HG03439 (cell line): ENCODE data around the gene MTRF1.

Experiments used
- ATAC-seq: cut with Tn5 transposase; IDR thresholded peaks from one replicate; pipeline ENCODE4 v1.9.1; 2021; ENCODE audit warnings: mild to moderate bottlenecking, moderate library complexity; ENCODE audit not compliant: unreplicated experiment

The MTRF1 gene

DNA sequence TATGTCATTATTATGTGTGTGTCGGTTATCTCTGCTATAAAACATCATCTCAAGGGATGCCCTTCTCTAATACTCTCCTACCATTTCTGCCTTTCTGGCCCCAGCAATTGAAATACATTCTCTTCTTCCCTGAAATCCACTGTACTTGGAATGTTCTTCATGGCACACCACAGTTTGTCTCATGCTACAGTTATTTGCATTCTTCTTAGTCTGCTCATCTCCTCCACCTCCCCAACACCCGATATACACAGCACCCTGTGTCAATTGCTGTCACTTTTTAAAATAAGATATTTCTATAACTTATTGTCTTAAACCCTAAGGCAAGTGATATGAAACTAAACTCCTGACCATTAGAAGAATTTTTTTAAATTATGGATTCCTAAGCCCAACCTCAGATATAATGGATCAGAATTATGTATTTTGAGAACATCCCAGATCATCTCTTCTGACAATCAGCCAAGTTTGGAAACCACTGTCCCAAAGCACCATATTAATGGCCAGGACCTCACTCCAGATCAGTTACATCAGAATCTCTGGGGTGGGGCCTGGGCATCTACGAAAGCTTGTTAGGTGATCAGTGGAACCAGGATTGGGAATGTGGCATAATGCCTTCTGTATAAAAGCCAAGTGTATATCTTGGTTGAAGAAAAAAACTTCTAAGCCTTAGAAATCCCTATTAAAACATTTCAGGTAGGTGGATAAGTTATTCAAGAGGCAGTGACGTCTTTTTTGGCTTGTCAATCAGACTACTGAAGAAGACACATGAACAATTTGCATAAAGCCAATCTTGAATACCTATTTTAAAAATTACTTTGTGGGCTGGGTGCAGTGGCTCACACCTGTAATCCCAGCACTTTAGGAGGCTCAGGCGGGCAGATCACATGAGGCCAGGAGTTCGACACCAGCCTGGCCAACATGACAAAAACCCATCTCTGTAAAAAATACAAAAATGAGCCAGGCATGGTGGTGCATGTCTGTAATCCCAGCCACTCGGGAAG is 39.0 kb downstream of the MTRF1 start:
- ATAC-seq: no peak

DNA sequence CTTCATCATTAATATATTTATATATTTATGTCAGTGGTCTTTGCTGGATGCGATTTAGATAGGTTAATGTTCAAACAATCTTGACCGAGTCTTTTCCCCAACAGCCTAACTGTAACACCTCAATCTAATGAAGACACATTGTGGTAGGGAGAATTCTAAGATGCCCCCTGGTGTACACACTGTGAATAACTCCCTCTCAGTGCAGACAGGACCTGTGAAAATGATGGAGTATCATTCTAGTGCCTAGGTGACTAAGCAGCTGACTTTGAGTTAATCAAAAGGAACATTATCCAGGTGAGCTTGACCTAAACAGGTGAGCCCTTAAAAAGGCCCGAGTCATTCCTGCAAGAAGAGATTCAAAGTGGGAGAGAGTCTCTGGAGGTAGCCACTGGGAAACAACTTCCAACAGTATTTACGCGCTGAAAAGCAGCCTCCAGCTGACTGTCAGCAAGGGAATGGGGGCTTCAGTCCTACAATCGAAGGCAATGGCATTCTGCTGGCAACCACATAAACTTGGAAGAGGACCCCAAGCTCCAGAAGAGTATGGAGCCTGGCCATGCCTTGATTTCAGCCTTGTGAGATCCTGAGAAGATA is 41.0 kb downstream of the MTRF1 start:
- ATAC-seq: peak; percentile 79

DNA sequence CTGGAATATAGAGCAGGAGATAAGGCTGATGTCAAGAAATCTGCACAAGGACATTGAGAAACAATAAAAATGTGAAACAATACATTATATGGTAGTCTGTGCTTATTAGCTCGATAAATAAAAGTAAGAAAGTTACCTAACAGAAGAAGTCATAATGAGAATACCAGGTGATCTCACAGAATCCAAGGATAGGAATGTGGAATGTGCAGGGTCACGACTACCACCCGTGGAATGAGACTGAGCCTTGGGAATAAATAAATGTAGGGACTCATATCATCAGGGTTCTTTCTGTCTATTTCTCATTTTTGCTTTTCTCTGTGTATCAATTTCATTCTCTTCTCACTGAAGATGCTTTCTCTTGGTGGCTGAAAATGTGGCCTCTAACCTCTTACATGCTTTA is 43.0 kb downstream of the MTRF1 start:
- no peak for ATAC-seq

DNA sequence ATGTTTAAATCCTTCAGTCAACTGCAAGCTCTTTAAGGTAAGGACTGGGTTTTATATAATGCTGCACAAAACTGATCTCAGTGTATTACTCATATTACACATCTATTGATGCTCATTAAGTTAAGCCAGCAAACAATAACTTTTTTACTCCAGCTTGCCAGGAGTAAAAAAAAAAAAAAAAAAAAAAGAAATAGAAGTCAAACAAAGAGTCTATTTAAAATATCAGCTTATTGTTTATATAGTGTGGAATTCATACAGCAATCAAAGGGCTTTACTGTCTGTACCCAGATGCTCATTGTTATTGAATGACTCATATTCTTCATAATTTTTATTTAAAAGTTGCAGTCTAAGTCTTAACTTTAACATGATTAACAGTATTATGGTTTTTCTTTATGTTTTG is 47.2 kb downstream of the MTRF1 start:
- no peak for ATAC-seq

DNA sequence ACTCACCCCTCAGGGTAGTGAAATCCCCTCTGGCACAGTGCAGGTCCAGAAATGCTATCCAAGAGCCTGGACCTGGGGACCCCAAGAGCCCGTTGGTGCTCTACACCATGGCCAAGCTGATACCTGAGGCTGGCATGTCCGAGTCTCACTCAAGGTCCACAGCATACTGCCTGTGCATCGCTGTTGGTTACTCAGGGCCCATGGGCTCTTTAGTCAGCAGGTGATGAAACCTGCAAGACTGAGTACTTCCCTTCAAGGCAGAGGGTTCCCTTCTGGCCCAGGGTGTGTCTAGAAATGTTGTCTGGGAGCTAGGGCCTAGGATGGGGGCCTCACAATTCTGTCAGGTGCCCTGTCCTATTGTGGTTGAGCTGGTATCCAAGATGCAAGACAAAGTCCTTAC is 49.5 kb downstream of the MTRF1 start:
- no peak for ATAC-seq

DNA sequence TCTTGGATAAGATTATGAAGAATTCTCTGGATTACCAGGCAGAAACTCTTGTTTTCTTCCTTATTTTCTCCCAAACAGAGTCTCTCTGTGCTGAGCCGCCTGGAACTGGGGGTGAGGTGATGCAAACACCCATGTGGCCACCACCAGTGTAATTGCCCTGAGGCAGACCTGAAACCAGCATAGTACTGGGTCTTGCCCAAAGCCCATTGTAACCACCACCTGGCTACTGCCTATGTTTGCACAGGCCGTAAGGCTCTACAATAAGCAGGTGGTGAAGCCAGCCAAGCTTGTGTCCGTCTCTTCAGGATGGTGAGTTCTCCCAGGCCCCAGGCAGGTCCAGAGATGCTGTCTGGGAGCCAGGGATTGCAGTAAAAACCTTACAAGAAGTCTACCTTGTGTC is 50.1 kb downstream of the MTRF1 start:
- ATAC-seq: no peak

DNA sequence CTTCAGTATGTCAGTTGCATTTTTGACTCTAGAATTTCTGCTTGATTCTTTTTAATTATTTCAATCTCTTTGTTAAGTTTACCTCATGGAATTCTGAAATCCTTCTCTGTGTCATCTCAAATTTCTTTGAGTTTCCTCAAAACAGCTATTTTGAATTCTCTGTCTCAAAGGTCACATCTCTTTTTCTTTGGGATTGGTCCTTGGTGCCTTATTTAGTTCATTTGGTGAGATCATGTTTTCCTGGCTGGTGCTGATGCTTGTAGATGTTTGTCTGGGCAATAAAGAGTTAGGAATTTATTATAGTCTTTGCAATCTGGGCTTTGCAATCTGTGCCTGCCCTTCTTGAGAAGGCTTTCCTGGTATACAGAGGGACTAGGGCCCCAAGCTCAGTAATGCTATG is 50.5 kb downstream of the MTRF1 start:
- ATAC-seq: no peak

DNA sequence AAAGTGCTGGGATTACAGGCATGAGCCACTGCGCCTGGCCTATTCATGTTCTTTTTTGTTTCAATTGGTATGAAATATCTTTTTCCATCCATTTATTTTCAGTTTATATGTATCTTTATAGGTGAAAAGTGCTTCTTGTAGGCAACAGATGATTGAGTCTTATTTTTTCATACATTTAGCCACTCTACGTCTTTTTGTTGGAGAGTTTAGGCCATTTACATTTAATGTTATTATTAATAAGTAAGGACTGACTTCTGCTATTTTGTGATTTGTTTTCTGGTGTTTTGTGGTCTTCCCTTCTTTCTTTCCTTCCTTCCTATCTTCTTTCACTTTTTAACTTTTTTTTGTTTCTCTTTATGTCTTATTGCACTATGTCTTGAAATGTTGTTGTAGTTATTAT is 52.3 kb downstream of the MTRF1 start:
- no peak for ATAC-seq

DNA sequence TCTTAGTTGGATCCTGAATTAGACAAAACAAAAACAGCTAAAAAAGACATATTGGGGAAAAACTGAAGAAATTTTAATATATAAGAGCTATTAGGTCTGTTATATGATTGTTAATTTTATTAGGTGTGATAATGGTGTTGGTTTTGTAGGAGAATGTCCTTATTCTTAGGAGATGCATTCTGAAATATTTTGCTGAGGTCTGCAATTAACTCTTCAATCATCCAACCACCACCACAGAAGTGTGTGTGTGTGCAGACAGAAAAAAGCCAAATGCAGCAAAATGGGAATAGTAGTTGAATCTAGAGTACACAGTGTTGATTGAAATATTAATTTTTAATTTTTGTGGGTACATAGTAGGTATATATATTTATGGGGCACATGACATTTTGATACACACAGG is 56.9 kb downstream of the MTRF1 start:
- no peak for ATAC-seq

DNA sequence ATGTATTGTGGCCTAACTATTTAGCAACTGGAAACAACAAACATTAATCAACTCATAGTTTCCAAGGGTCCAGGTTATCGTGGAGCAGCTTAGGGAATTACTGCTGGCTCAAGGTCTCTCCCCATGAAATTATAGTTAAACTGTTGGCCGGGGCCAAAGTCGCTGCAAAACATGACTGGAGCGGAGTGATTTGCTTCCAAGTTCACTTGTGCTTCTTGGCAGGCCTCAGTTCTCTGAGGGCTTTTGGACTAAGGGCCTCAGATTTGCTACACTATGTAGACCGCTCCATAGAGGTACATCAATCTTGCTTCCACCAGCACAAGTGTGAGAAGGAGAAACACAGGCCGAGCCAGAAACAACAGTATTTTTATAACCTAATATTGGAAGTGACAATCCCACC is 59.6 kb downstream of the MTRF1 start:
- no peak for ATAC-seq

DNA sequence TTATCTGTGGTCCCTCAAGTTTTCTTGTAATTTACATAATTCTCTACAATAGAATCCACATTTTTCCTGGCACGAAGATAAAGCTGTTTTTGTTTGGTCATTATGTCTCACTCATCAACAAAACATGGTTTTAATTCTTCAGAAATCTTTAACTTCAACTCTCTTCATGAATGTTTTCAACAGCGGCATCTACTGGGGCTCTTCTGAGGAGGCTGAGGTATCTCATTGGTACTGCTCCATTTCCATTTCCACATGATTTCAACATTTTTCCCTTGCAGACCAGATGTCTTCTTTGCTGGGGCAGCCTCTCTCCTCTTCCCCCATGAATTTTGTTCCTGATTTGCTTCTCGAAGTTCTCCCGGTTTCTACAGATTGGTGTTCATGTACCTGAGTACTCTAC is 63.2 kb downstream of the MTRF1 start:
- ATAC-seq: no peak

DNA sequence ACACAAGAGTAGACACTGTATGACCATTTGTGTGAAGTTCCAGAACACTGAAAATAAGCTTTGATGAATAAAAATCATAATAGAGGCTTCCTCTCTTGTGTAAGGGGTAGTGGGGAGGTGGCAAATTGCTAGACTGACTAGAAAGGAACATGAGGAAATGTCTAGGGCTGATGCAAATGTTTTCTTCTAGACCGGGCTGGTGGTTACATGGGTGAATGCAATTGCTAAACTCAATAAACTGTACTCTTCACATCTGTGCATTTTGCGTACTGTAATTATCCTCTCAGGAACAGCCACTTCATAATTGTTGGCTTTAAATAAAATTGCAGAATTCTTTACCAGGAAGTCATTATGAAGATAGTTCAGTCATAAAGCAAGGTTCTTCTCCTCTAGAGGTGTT is 63.9 kb downstream of the MTRF1 start:
- no peak for ATAC-seq

DNA sequence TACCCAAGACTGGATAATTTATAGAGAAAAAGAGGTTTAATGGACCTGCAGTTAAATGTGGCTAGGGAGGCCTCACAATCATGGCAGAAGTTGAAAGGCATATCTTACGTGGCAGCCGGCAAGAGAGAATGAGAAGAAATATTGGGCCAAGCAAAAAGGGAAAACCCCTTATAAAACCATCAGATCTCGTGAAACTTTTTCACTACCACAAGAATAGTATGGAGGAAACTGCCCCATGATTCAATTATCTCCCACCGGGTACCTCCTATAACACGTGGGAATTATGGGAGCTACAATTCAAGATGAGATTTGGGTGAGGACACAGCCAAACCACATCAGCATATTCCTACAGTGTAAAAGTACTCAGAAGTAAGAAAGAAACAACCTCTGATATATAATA is 64.3 kb downstream of the MTRF1 start:
- ATAC-seq: no peak

DNA sequence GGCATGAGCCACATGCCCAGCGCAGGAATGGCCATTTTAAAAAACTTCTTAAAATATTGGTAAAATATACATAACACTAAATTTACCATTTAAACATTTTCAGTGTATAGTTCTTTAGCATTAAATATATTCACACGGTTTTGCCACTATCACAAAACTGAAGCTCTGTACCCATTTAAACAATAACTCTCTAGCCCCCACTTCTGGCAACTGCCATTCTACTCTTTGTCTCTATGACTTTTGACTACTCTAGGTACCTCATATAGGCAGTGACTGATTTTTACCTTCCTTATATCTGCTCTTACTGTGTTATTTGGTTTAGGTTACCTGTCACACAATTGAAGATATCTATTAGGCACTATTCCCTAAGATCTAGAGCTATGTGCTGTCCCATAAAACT is 66.8 kb downstream of the MTRF1 start:
- no peak for ATAC-seq

DNA sequence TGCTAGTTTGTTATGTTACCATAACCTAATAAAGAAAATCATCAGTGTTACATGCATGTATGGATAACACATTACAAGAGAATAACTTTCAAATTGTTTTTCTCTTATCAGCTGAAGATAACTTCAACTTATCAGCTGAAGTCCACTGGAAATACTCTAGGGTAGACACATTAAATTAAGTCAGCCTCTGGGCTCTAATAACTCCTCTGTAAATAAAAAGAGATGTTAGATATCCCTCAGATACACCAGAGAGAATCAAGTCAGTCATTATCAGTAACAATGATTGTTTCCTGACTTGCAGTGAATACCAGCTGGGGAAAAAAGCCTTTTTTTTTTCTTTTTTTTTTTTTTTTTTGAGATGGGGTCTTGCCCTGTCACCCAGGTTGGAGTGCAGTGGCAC is 67.4 kb downstream of the MTRF1 start:
- ATAC-seq: no peak

DNA sequence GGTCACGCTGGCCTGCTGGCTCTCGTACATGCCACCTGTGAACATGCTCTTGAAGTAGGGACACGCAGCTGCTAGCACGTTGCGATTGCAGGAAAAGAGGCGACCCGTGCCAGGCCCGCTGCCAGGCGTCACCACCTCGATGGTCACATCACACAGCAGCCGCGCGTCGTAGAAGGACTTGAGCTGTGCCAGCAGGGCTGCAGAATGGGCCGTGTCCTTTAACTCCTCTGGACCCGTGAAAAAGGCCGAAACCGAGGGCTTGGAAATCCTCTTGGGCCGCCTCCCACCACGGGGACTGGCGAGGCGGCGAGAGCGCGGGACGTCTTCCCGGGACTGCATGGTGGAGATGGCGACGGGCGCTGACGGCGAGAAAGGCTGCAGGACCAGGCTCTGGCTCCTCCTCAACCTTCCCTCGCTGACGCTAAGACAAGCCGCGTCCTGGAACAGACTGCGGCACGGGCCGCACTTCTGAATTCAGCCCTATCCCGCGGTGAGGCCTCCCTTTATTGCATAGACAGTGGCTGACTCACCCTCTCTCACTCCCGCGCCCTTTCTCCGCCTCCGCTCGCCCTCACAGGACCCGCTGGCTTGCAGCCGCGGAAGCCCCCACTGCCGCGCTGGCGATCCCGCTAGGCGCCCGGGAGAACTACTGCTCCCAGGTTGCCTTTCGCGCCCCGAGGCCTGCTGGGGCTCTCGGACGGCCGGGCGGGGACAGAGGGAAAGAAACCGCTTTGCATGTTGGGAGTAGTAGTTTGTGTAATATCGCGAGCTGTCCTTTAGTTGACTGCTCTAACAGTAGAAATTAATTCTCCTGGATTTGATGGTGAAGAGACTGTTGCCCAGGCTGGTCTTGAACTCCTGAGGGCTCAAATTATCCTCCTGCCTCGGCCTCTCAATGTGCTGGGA is 69.2 kb downstream of the MTRF1 start, which contains the start of gene KBTBD7:
TSS of gene KBTBD7 (minus strand) at position 651 of the 906 bp plus-strand sequence. CDS start at position 339, 312 bp downstream.
- ATAC-seq: peak; percentile 95

DNA sequence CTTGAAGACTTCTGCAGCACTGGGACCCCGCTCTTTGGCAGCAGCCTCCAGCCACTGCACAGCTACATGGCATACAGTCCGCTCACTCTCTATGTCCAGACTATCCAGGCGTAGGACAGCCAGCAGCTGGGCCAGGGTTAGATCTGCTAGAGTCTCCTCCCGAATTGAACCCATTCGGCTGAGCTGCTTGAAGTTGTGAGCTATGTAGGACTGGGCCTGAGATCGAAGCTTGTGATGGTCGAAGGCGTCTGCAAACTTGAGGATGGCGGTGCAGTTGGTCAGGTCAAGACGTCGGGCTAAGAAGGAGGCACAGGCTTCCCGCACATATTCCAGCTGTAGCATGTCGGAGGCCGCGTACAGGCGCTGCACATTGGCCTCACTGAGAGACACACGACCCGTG is 69.9 kb downstream of the MTRF1 start:
- ATAC-seq: no peak

DNA sequence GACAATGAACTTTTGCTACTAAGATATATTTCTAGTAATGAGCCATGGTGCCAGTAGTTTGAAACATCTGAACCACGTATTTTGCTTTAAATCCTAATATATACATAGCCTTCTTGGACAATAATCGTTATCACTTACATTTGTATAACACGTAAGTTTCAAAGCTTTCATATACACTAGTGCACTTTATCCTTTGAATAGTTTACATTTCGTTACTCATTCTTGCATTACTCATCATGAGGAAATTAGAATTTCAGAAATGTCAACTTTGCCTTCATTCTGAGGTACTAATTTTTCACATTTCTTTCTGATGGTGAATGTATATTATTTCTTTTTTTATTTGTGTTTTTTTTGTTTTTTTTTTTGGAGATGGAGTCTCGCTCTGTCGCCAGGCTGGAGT is 74.8 kb downstream of the MTRF1 start:
- ATAC-seq: no peak

DNA sequence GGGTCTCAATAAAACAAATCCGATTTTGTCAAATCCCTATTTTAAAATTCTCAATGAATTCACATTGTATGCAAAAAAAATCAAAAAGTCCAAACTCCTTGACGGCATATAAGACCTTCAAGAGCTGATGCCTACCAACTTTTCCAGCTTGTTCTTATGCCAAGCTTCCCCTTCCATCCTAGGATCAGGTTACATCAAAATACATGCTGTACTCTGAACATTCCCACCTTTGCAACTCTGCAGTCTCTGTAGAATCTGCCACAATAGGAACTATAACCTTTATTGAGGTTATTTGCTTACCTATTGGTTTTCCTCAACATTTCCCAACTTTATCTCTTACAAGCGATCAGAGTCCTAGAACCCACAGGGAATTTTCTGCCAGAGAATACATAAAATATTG is 76.9 kb downstream of the MTRF1 start:
- no peak for ATAC-seq

DNA sequence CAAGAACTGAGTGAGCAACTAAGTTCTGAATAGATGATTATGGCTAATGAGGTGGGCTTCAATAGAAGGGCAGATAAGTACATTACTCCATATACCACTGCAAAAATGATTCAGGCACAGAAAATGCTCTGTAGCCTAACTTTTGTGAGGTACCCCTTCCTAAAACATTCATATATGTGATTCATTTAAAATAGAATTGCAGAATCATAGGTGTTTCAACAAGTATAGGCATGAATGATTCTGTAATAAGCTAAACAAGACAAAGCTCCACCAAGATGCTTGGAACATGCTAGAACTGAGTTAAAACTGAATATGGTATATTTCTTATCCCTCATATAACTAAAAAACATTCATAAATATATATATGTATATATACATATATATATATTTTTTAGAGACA is 81.1 kb downstream of the MTRF1 start:
- ATAC-seq: no peak

DNA sequence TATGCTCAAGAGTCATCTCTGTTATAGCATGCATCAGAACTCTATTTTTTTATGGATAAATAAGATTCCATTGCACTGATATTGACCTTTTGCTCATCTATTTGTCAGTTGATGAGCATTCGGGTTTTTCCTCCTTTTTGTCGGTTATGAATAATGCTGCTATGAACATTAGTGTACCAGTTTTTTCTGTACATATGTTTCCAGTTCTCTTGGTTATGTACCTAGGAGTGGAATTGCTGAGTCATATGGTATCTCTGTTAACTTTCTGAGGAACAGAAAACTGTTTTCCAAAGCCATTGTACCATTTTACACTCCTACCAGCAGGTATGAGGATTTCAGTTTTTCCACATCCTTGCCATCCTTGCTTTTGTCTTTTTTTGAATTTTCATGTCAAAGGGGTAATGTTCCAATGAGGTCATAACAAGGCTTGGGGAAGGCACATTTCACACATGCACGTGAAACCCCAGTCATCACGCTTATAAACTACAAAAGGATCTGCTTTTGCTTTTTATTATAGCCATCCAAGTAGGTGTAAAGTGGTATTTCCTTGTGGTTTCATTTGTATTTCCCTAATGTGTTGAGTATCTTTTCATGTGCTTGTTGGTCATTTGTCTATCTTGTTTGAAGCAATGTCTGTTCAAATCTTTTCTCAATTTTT is 83.7 kb downstream of the MTRF1 start:
- no peak for ATAC-seq
